LNCAP (cell line): Measurements from ENCODE around the gene METTL15.

Source experiments
- CTCF ChIP-seq: fragments of 450-650 bp; IDR thresholded peaks from 2 replicates; pipeline ENCODE4 v1.5.1; 2017; ENCODE audit warnings: mild to moderate bottlenecking

Gene METTL15

GRCh38 chr11:28107750-28108618 lies at the start of gene METTL15, which contains the start of gene KIF18A:
METTL15 (plus strand) TSS chr11:28108388; CDS start chr11:28113335, 4,947 bp downstream.
KIF18A (minus strand) TSS chr11:28108156; CDS start chr11:28097947, 10,209 bp downstream.
- no peak for TF ChIP-seq CTCF

GRCh38 chr11:28071305-28071704 lies 36.9 kb upstream of the METTL15 start:
- no peak for TF ChIP-seq CTCF

GRCh38 chr11:28072321-28072720 lies 35.9 kb upstream of the METTL15 start:
- no peak for TF ChIP-seq CTCF

- TF ChIP-seq CTCF = no peak
Measured at GRCh38 chr11:28077521-28077920, 30.7 kb upstream of the METTL15 start.

- no peak for TF ChIP-seq CTCF
Measured at GRCh38 chr11:28083118-28083517, 25.1 kb upstream of the METTL15 start.

GRCh38 chr11:28086569-28086968 lies 21.6 kb upstream of the METTL15 start:
- no peak for TF ChIP-seq CTCF

GRCh38 chr11:28089378-28089777 lies 18.8 kb upstream of the METTL15 start:
- TF ChIP-seq CTCF = no peak
